ENCODE data around the gene HIF1A.
"Not testable (repeated sequence)": the region's sequence is repeated elsewhere in the genome, so short reads cannot be mapped to it uniquely, and the experiment has no call there.

HIF1A gene

DNA sequence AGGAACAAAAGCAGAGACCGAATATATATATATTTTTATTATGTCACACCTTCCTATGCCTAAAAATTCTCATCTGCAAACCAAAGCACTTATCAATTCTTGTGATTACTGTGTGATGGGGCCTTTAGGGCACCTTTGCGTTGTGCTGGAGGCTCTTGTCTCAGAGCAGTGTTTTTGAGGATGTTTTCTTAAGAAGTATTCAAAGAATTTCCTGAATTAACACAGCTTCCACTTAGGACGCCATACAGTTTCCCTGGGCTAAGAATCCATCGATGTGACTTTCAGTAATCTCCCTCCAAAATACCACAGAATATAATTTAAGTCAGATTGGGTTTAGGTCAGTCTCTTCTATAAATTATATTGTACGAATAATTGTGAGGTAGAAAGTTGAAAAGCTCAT lies 22.0 kb upstream of the HIF1A start:
- DNase-seq: no peak

DNA sequence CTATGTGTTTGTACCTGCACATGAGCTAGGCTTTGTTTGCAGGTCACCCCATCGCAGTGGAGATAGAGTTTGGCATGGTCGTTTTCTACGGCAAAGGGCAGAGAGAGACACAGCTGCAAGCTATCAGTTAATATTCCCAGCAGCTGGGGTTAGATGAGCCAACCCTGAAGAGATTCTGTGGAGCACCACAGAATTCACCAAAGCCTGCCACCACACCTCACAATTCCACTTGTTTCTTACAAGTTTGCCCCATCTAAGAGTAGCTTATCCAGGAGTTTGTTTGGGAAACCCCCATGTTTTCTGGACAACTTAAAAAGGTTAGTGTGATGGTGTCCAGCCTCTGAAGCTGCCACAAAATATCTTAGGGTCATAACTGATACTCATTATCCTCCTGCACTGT lies 20.0 kb upstream of the HIF1A start:
- DNase-seq: no peak

DNA sequence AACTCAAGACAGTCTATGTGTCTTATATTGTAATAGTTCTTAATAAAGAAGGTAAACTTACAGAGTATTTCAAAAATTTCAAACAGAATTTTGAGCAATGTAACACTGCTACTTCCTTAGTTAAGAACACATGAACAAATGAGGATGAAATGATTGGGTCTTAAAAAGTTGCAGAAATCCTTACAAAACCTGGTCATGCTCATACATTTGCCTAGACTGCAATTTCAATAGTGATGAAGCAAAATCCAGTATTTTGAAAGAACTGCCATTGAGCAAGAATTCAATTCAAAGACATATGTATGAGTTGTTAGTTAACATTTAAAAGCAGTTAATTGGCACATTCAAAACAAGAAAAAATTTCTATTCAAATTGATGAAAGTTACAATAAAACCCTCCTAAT lies 17.8 kb upstream of the HIF1A start:
- no peak for DNase-seq

DNA sequence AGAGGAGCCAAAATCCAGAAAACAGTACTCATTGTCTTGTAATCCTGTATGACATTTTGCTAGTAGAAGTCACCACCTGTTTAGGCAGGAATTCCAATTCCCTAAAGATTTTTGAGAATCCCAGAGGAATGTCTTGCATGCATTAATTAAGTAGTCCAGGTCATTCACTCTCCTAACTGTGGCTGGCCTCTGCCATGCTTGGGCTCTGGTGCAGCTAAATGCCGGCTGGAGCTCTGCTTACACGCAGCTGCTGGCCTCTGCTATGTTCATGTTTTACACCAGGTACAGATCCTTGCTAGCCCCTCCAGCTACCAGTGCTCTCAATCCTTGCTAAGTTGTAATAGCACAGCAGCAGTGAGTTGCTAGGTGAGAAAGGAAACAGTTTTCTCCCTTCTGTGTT lies 16.3 kb upstream of the HIF1A start:
- no peak for DNase-seq

DNA sequence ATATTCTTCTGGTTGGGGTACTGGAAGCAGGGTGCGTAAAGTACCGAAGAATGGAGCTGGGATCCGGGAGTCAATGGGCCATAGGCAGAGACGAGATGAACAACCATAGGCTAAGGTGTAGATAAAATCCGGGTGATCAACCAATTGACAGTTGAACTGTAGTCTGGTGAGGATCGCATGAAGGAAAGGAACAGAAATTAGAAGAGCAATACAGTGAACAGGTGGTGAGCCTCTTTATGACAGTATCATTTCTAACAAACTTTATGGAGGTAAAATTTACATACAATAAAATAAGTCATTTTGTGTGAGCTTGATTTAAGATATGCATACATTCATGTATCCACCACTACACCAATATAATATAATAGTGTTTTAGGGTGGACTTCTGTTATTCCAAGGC lies 13.9 kb upstream of the HIF1A start:
- no peak for DNase-seq

DNA sequence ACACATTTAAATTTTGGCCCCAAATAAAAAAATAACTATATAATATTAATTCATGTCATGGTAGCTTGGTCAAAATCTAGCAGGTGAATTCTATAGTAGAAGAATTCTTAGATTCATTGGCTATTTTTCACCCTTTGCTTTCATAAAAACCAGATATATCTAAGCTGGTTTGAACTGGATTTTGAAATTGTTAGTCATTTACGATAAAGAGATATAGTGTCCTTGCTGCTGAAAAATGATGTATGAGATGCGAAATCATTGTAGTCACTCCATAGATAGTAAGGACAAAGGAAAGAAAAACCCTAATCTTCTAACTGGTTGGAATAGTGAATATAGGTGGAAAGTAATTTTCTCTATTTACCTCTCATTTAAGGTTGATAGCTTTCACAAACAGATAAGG lies 12.2 kb upstream of the HIF1A start:
- DNase-seq: no peak

DNA sequence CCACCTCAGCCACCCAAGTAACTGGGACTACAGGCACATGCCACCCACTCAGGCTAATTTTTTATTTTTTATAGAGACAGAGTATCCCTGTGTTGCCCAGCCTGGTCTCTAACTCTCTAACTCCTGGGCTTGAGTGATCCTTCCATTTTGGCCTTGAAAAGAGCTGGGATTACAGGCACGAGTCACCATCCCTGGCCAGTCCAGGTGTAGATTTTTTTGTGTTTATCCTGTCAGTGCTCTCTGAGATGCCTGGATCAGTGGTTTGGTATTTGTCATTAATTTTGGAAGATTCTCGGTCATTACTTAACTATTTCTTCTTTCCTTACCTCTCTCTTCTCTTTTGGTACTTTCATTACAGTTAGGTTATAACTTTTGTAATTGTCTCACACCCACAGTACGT lies 5.3 kb upstream of the HIF1A start:
- DNase-seq: no peak

DNA sequence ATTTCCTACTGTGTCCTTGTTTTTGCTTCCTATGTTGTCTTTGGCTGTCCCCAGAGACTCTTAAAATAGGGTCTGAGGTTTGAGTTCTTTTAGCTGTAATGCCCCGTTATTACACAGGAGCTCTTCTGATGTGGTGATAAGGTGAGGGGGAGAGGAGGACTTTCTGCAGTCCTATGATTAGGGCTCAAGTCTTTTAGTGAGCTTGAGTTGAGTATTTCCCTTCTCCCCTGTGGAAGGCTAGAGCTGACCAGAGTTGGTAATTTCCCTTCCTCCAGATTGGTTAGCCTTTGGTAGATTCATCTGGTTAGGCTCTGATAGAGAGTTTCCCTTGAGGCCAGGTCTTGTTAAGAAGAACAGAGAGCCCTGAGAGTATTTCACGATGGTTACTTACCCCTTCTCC lies 4.3 kb upstream of the HIF1A start:
- DNase-seq: no peak

DNA sequence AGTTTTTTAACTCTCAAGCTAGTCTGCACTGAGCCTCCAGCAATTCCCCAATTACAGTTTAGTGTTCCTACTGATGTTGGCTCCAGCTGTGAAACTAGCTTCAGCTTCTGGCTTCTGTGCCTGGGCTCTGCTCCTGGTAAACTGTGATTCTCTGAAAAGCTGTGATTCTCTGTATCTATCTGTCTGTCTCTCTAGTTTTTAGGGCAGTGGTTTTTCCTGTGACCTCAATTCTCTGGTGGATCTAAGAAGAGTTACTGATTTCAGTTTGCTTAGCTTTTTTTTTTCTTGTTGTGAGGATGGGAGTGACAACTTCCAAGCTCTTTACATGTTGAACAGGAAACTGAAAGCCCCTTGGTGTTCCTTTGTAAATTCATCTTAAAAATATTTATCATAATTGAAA lies 3.8 kb upstream of the HIF1A start:
- no peak for DNase-seq

DNA sequence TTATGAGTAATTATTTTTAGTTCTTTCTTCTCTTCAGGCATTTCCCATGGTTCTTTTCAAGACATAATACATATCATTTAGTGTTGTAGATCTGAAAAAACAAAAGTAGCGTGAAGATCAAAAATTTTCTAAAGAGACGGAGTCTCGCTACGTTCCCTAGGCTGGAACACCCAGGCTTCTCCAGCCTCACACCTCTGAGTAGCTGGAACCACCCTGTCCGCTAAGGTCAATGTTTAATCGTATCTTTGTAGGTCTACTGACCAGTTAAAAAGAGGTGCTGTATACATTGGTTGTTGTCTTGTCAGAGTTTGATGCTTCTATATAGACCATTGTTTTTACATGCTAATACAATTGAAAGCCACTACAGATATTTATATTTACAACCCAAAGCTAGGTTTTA lies 1.3 kb upstream of the HIF1A start:
- DNase-seq: no peak

DNA sequence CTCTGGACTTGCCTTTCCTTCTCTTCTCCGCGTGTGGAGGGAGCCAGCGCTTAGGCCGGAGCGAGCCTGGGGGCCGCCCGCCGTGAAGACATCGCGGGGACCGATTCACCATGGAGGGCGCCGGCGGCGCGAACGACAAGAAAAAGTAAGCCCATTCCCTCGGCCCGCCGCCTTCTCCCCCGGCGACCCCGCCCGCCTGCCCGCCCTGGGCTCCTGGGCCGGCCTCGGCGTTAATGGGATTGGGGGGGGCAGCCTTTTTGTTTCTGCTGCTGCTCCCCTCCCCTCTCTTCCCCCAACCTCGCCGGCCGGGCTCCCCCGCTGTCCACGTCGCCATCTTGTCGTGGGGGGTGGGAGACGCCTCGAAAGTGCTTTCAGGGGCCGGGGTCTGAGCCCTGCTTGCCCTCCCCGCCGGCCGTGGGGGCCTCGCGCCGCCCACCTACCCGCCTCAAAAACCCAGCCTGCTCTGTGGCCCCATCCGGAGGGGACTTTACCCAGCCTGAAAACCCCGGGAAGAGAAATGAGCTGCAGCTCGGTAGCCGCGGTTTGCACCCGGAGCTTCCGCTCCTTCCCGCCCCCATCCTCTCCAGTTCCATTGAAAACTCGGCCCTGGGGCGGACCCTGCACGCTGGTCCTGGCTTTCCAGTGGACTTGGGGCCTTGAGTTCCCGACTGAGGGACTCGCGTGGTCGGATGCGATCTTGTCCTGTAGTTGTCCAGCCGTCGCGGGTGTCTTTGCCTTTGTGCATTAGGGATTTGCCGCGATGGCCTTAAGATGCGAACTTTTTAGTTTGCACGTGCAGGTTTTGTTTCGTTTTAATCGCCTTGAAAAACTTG lies 598 bp downstream of the HIF1A start:
- DNase-seq: peak in 1 of 2 donors; percentile 63

DNA sequence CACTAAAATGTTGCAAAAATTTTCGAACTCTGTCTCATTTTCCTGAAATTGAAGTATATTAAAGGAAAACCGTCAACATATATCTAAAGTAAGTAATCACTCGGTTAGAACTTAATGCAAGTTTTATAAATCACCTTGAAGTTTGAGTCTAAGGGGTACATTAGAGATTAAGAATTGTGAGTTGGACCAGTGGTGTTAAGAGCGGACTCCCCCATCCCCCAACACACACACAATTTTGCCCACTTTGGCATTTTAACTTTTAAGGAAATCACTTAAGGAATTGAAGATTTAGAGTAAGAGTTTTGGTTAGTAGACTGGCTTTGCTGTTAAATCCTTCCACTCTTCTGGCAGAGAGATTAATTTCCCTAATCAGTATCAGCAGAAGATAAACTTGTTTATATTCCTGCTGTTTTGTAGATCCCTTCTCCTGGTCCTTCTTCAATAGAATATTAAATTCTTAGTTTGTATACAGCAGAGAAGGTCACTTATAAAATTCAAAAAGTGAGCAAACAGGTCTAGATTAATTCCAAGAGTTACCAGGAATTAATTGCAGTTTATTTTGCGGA lies 1.5 kb downstream of the HIF1A start:
- DNase-seq: no peak

DNA sequence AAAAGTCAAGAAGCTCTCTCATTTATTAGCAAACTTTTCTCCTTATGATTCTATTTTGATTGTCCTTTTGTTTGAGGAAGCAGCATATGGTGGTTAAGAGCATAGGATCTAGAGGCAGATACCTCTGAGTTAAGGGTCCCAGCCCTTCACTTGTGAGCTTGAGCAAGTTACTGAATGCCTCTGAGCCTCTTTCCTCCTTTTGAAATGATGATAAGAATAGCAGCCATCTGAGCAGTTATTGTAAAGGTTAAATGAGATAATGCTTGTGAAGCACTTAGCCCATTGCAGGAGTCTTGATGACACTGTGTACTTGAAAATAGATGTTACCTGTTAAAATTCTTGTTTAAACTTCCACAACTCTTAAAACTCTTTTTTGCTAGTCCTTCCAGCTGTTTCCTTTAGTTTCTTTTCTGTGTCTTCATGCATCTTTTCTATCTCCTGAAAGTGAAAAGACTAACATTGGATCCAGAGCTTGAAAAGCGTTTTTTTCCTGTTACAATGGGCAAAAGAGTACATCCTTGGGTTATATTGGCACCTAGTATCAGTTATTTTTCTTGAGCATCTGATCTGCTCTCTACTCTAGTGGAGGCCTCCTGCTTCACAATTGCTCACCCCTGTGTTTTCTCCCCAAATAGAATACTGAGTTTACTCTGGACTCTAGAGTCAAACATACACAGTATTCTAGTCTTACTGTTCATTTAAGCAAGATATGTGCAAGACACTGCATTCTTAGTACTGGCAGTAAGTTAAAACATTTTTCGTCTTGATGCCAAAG lies 3.1 kb downstream of the HIF1A start:
- DNase-seq: no peak

DNA sequence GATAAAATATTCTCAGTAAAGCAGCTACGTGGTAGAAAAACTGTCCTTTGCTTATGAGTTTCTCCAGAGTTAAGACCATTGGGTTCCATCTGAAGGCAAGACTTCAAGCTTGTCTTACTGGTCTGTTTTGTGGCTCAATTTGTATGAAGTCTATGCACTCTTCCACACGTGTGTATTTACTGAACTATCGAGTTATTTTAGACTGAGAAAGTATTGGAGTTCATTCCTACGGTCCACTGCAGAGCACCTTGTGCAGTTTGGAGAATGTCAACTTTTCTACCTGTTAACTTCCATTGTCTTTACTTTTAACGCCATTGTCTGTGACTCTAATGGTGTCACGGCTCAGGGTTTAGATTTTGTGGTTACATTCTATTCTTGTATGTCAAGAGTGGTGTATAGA lies 3.7 kb downstream of the HIF1A start:
- DNase-seq: no peak

DNA sequence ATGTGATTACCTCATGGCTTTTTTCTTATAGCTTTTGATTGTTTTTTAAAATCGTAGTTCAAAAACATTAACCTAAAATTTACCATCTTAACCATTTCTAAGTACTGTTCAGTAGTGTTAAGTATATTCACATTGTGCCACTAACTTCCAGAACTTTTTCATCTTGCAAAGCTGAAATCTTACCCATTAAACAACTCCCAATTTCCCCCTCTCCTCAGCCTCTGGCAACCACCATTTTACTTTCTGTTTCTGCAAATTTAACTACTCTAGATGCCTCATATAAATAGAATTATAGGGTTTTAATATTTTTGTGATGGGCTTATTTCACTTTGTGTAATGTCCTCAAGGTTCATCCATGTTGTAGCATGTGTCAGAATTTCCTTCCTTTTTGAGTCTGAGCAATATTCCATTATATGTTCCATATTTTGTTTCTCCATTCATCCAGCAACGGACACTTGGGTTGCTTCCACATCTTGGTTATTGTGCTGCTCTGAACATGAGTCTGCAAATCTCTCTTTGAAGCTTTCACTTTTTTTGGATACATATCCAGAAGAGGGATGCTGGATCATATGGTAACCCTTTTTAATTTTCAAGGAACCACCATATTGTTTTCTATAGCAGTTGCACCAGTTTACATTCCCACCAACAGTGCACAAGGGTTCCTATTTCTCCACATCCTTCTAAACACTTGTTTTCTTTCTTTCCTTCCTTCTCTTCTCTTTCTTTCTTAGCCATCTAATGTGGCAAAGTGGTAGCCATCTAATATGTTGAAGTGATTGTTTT lies 5.0 kb downstream of the HIF1A start:
- DNase-seq: no peak

DNA sequence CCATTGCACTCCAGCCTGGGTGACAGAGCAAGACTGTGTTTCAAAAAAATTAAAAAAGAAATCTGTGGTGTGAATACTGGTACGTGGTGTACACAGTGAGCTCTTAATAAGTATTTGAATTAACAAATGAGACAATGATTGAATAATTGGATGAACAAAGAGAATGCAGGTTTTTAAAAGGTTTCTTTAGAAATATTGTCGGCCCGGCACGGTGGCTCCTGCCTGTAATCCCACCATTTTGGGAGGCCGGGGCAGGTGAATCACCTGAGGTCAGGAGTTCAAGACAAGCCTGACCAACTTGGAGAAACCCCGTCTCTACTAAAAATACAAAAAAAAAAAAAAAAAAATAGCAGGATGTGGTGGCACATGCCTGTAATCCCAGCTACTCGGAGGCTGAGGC lies 6.6 kb downstream of the HIF1A start:
- DNase-seq: no peak

DNA sequence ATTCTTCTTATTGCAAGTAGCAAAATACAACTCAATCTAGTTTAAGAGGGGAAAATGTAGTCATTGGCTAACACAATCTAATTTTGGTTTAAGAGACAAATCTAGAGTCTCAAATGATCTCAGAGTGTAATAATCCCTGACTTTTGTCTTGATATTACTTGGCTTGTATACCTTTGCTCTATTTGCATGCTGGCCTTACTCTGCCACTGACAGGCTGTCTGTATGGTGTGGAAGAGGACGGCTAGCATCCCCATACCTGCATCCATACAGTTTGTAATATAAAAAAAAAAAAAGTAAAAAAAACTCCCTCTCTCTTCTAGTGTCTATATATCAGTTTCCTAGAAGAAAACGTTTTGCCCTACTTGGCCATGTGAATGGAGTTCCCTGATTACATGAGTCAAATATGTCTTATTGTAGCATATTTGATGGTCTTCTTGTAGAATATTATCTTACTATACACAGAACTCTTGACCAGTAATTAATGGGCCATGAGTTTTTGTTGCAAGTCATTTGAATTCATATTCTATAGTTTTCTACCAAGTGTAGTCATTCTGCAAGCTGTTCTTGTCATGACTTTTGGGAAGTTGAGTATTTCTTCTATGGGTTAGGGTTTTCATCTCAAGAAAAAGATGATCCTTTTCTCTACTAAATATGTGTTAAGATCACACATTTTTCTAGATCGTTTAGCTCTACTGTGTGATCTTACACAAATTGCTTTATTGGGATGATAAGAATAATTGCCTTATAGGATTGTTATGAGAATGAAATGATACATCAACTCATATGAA lies 8.2 kb downstream of the HIF1A start:
- no peak for DNase-seq

DNA sequence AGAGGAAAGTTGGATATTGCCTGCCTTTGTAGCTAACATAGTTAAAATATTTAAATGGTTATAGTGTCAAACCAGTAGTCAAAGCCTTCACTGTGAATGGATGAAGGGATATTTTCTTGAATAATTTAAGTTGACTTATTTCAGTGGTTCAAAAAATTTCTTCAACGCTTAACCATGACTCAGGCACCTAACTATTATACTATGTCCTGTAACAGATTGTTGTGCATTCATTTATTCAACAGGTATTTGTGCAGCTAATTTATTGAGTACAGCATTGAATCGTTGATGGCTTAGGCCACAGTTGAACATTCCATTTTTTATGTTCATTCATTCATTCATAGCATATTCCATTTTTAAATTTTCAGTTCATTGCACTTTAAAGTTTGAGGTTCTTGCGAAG lies 9.2 kb downstream of the HIF1A start:
- DNase-seq: no peak

DNA sequence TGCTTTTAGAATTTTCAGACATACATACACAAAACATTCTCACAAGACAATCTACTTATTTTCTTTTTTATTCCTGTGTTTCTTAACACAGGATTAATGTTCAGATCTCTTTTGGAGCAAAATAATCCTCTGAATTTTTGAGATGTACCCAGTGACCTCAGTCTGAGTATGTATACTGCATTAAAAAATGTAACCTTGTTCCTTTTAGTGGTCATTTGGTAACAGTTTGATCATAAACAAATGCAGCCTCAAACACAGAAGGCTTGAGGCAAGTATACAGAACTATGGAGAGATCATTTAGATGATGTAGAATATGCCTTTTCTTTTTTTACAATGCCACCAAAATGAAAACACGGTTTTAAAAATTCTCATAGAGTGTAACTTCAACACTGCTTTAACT lies 9.7 kb downstream of the HIF1A start:
- DNase-seq: no peak

DNA sequence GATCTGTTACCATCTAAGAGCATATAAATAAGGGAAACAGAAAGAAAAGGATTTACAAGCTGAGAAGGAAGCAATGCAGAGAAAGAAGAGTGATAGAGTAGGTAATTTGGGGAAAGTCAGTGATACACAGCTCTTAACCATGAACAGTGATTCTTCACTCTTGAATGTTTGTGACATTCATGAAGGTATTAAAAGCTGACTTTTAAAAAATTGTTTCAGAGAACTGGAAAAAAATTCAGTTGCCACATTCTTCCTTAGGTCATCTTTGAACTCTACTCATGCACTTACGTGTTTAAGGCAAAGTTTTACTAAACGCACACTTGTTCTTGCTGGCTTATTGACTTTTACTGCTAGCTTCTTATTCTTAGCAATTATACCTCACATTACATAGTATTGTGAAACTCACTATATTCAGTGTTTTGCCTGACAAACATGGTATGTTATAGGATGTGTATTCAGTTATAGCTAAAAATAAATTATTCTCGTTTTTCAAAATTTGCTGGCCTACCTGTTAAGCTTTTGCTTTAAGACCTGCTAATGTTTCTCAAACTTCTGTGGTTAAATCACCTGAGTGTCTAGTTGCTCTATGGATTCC lies 10.9 kb downstream of the HIF1A start:
- no peak for DNase-seq

DNA sequence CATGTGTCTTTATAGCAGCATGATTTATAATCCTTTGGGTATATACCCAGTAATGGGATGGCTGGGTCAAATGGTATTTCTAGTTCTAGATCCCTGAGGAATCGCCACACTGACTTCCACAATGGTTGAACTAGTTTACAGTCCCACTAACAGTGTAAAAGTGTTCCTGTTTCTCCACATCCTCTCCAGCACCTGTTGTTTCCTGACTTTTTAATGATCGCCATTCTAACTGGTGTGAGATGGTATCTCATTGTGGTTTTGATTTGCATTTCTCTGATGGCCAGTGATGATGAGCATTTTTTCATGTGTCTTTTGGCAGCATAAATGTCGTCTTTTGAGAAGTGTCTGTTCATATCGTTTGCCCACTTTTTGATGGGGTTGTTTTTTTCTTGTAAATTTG lies 12.5 kb downstream of the HIF1A start:
- DNase-seq: not testable (repeated sequence)

DNA sequence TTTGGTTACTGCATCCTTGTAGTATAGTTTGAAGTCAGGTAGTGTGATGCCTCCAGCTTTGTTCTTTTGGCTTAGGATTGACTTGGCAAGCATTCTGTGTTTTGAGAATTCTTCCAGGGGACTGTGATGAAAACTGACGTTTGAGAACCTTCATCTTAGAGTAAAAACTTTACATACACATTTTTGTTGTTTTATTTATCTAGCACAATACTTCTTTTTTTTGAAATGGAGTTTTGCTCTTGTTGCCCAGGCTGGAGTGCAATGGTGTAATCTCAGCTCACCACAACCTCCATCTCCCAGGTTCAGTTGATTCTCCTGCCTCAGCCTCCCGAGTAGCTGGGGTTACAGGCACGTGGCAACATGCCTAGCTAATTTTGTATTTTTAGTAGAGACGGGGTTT lies 13.4 kb downstream of the HIF1A start:
- not testable (repeated sequence) for DNase-seq
